AG04449 (cell line): ENCODE data around the gene RFC5.

Source experiments
- CTCF ChIA-PET: fragments of 350-600 bp; formaldehyde crosslinking; extraction: SDS; loops from one replicate; lab custom pipeline; 2021; ENCODE audit warnings: antibody characterized with exemption; lab: Yijun Ruan, JAX
- POLR2A ChIA-PET: fragments of 400-600, 350-600 bp; formaldehyde crosslinking; extraction: SDS; loops from one replicate; lab custom pipeline; 2020; ENCODE audit warnings: antibody characterized with exemption, inconsistent platforms; lab: Yijun Ruan, JAX
- DNase-seq: peaks from one replicate; pipeline ENCODE4 v3.0.0-alpha.2; 2010; ENCODE audit warnings: low read depth, low spot score
- H3K4me3 ChIP-seq: 2 replicates; pipeline ENCODE4 v1.5.1; 2011; ENCODE audit warnings: low read depth, mild to moderate bottlenecking, control low read depth, low read length
- TF ChIP-seq, protein P1 (sequence below): IDR thresholded peaks from one replicate; pipeline ENCODE4 v1.5.1; 2011; ENCODE audit warnings: mild to moderate bottlenecking, moderate library complexity, low read length, control low read depth, inconsistent platforms; ENCODE audit not compliant: insufficient read depth; ENCODE audit errors: missing control alignments

Gene RFC5

DNA sequence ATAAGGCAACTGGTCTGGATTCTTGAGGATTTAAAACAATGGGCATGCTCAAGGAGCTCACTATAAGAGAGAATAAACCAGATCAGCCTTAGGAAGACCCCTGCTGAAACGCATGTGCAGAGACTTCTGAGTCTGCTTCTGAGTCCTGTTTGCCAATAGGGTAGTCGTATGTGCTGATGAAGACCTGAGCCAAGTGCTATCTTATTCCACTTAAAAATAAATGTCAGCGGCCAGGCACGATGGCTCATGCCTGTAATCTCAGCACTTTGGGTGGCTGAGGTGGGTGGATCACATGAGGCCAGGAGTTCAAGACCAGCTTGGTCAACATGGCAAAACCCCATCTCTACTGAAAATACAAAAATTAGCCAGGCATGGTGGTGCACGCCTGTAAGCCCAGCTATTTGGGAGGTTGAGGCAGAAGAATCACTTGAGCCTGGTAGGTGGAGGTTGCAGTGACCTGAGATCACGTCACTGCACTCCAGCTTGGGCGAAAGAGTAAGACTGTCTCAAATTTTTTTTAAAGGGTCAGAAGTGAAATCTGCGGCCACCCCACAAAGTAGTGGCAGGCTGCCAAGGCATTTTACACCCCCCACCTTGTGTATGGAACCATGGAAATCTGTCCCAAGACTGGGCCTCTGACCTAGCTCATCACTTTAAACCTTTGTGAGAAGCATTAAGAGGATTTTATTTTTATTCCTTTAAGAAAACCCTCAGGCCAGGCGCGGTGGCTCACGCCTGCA lies 20.3 kb downstream of the RFC5 start:
- H3K4me3 ChIP-seq: no peak overlapping the region
- no peak for DNase-seq
- TF ChIP-seq, protein P1, sequence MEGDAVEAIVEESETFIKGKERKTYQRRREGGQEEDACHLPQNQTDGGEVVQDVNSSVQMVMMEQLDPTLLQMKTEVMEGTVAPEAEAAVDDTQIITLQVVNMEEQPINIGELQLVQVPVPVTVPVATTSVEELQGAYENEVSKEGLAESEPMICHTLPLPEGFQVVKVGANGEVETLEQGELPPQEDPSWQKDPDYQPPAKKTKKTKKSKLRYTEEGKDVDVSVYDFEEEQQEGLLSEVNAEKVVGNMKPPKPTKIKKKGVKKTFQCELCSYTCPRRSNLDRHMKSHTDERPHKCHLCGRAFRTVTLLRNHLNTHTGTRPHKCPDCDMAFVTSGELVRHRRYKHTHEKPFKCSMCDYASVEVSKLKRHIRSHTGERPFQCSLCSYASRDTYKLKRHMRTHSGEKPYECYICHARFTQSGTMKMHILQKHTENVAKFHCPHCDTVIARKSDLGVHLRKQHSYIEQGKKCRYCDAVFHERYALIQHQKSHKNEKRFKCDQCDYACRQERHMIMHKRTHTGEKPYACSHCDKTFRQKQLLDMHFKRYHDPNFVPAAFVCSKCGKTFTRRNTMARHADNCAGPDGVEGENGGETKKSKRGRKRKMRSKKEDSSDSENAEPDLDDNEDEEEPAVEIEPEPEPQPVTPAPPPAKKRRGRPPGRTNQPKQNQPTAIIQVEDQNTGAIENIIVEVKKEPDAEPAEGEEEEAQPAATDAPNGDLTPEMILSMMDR: no peak
- CTCF ChIA-PET: interaction anchor here (0.9 to 10.1 kb wide), 6 partner anchors 9 to 179 kb away, joined by 3 to 233 read pairs (median 17); partner anchors contain the start of gene PEBP1
- POLR2A ChIA-PET: no interaction called here

DNA sequence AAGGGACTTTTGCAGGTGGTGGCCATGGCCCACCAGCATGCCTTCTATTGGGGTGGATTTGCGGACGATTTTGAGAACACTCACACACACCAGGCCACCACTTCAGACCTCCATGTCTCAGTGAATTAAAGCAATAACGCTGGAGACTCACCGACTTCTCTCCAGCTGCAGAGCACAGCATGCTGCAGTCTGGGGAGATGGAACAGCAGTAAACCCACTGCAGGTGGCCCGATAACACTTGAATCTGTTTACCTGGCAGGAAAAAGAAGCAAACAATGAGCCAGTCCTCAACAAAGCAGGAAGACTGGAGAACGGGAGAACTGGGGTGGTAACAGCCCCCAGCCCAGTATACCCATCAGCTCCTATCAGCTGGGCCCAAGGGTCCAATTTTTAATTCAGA lies 21.6 kb downstream of the RFC5 start:
- no peak overlapping the region for H3K4me3 ChIP-seq
- TF ChIP-seq, protein P1: no peak
- no peak for DNase-seq
- POLR2A ChIA-PET: no interaction called here
- CTCF ChIA-PET: interaction anchor here (10.1 kb wide), 1 partner anchor 163 kb away, joined by 233 read pairs; no protein-coding TSS in a partner anchor

DNA sequence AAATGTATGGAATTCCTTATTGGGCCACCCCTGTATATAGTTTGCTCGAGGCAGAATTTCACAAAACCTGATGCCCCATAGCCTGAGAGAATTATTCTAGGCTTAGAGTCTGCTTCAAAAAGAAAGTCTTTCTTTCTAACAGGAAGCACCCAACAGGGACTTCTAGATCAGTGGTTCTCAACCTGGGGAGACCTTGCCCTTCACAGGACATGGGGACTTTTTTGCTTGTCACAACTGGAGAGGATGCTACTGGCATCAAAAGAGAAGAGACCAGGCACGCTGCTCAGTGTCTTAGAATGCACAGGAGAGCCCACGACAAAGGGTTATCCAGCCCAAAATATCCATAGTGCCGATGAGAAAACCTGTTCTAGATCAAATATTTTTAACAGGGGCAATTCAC lies 25.6 kb downstream of the RFC5 start:
- CTCF ChIA-PET: no interaction called here
- TF ChIP-seq, protein P1: no peak
- no peak overlapping the region for H3K4me3 ChIP-seq
- POLR2A ChIA-PET: no interaction called here
- no peak for DNase-seq

DNA sequence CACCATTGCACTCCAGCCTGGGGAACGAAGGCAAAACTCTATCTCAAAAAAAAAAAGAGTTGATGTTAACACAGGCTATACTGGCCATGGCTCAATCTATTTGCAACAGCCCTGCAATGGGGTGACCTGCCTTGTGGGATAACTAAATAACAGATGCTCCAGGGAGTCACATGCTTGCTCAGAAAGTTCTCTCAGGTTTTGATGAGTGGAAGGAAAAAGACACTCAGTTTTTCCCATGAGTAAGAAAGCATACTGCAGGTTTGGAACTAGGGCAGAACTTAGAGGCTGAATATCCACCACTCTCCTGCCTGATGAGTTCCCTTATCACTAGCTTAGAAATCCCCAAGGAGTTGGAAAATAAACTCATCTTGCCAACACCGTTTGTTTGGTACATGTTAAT lies 27.6 kb downstream of the RFC5 start:
- ChIA-PET CTCF (interaction anchor here (1.5 to 5.1 kb wide), 6 partner anchors 9 to 169 kb away, joined by 5 to 42 read pairs (median 6); partner anchors contain the start of gene VSIG10), POLR2A (interaction anchor here (1.0 kb wide), 1 partner anchor 9 kb away, joined by 5 read pairs; no protein-coding TSS in a partner anchor)
- no peak for DNase-seq
- TF ChIP-seq, protein P1: no peak
- H3K4me3 ChIP-seq: no peak overlapping the region

DNA sequence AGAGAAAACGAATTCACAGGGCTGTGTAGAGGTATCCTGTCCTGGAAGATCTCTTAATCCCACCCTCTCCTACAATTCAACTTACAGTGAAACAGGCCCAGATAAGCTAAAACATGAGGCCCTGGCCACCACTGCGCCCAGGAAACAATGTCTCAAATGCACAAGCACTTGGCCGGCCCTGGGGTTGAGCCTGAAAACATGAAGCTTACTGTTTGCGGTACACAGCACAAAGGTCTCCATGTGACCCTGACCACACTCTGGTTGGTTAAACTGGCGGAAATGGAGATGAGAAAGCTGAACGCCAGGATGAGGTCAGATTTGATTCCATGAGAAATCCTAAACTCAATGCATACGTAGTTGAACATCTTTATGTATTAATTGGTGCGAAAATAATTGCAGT lies 28.1 kb downstream of the RFC5 start:
- POLR2A ChIA-PET: interaction anchor here (1.0 kb wide), 1 partner anchor 10 kb away, joined by 5 read pairs; no protein-coding TSS in a partner anchor
- TF ChIP-seq, protein P1: no peak
- no peak for DNase-seq
- no peak overlapping the region for H3K4me3 ChIP-seq
- CTCF ChIA-PET: interaction anchor here (0.9 to 5.1 kb wide), 7 partner anchors 9 to 188 kb away, joined by 3 to 42 read pairs (median 5); partner anchors contain the start of gene VSIG10

DNA sequence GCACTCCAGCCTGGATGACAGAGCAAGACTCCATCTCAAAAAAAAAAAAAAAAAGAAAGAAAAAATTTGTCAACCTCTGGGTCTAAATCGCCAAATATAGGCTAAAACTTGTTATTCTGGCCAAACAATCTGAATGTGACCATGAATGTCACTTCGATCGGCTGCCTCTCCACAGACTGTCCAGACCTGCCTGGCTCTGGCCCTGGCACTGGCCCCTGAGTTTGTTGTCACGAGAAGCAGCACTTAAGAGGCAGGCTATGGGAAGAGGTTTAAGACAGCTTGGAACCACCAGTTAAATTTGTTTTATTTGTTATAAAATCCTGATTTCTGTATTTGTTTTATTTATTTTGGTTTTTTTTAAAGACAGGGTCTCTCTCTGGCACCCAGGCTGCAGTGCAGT lies 29.9 kb downstream of the RFC5 start:
- DNase-seq: no peak
- ChIA-PET POLR2A (interaction anchor here (0.6 kb wide), 1 partner anchor 32 kb away, joined by 5 read pairs; no protein-coding TSS in a partner anchor), CTCF (interaction anchor here (2.8 to 5.1 kb wide), 2 partner anchors 10 to 11 kb away, joined by 10 to 42 read pairs; no protein-coding TSS in a partner anchor)
- H3K4me3 ChIP-seq: no peak overlapping the region
- TF ChIP-seq, protein P1: no peak
